ENCODE measurements around the gene ZNF688. TPM values are rescaled to one million over a fixed set of nuclear protein-coding genes. Genes with fewer than 3 reads are reported as not detected.

Gene ZNF688
- total and polyA plus RNA-seq, 2 of the 13 experiments (the other 11 are each of a cell fraction or from before 2014, with no cell fraction given) = 2.4 to 5.4 TPM

- H3K9me3 ChIP-seq (ENCODE audit: low read length) = no peaks in the 10 kb centered on the region
- 97% methylated on average over 48 of the region's 48 CpGs for WGBS (ENCODE audit: low lambda C conversion rate)
- TF ChIP-seq AGO2 (optimal IDR thresholded peaks at IDR 0.05; ENCODE audit: low read depth, low read length) (peak; percentile 30), ZNF136 (CRISPR knock-in tag; IDR thresholded peaks at IDR 0.05; ENCODE audit: low read depth) (no peak), ZNF607 (CRISPR knock-in tag; IDR thresholded peaks at IDR 0.05; ENCODE audit: borderline replicate concordance) (no peak), TAF15 (IDR thresholded peaks at IDR 0.05; ENCODE audit: low read depth, low read length, poor library complexity, severe bottlenecking) (no peak), ZXDC (CRISPR knock-in tag; IDR thresholded peaks at IDR 0.05) (no peak)
- DNase-seq (ENCODE audit: low spot score) (no peak), FAIRE-seq (no peak), ATAC-seq (no peak)
- no peak overlapping the region for H2AFZ ChIP-seq (ENCODE audit: low read length)
- no TSS peak for BruUV-seq (replicated peaks)
- H3K9ac ChIP-seq (ENCODE audit: insufficient read depth, low read depth, low read length) = no peak overlapping the region
- H3K4me1 ChIP-seq (ENCODE audit: insufficient read depth, low read length) = no peaks in the 10 kb centered on the region
- H3K27ac ChIP-seq (ENCODE audit: extremely low read length, insufficient read depth, low read length) = no peak overlapping the region
- CTCF ChIA-PET (ENCODE audit: low intra/inter-chr PET ratio, low total read pairs) = no interaction called here
- in situ Hi-C loops (cut with HindIII; ENCODE audit: extremely low pct_ligation_motif_present, low pct_unique_long_range_greater_than_20kb) (no loop called here), intact Hi-C loops (cut with micrococcal nuclease; ENCODE audit: unreplicated experiment) (no loop called here)
- peaks cover 0 to 1% of the 10 kb centered on the region in 2 experiments; a peak in 1 of 5 replicates for H3K36me3 ChIP-seq (replicated peaks in 1 of 2; ENCODE audit: control insufficient read depth in 1 of 2, insufficient read depth in 2 of 2, low read length in 2 of 2)
- POLR2A ChIA-PET = no interaction called here
- no peaks in the 10 kb centered on the region for H3K27me3 ChIP-seq (ENCODE audit: control insufficient read depth in 1 of 2, insufficient read depth in 2 of 2, low read length in 2 of 2)
- no peak overlapping the region for H3K4me3 ChIP-seq (replicated peaks in 1 of 3; ENCODE audit: insufficient read depth in 1 of 3, low read depth in 2 of 3, low read length in 3 of 3)
- no peaks in the 10 kb centered on the region for H4K20me1 ChIP-seq (ENCODE audit: insufficient read depth, low read length)
- H3K79me2 ChIP-seq (ENCODE audit: insufficient read depth, low read length) = no peaks in the 10 kb centered on the region
- H3K4me2 ChIP-seq (ENCODE audit: low read depth, low read length) = no peak overlapping the region
Observed at GRCh38 chr16:30582611-30583340, 11.3 kb upstream of the ZNF688 start.

All from HepG2 (cell line).